ENCODE measurements around the gene DAP3. TPM values are rescaled to one million over a fixed set of nuclear protein-coding genes. Genes with fewer than 3 reads are reported as not detected.
"Not testable (repeated sequence)": the region's sequence is repeated elsewhere in the genome, so short reads cannot be mapped to it uniquely, and the experiment has no call there.

Gene DAP3
- total RNA-seq, 2 donors from 2014 or later: 139 to 151 TPM

- intact Hi-C loops (cut with DNase I): no loop called here
- 85% methylated on average over 4 of the region's 4 CpGs for WGBS
- Histone ChIP-seq H3K4me1 (replicated peaks) (no peaks in the 10 kb centered on the region), H3K9me3 (no peaks in the 10 kb centered on the region), H3K4me3 (no peak overlapping the region), H3K27ac (no peak overlapping the region), H3K27me3 (replicated peaks; ENCODE audit: insufficient read depth) (no peaks in the 10 kb centered on the region), H3K36me3 (peaks cover 7 to 33% of the 10 kb centered on the region in 2 donors)
- TF ChIP-seq POLR2AphosphoS5 (IDR thresholded peaks at IDR 0.05) (no peak), POLR2A (IDR thresholded peaks at IDR 0.05) (no peak), CTCF (IDR thresholded peaks at IDR 0.05) (no peak)
- no peak for DNase-seq (ENCODE audit: low spot score)
These were observed 17.1 kb upstream of the DAP3 start for GRCh38 chr1:155671750-155672149.

- DNase-seq (ENCODE audit: low spot score): no peak
- TF ChIP-seq POLR2A (IDR thresholded peaks at IDR 0.05) (no peak), POLR2AphosphoS5 (IDR thresholded peaks at IDR 0.05) (no peak), CTCF (IDR thresholded peaks at IDR 0.05) (no peak)
- Histone ChIP-seq H3K4me1 (replicated peaks) (no peaks in the 10 kb centered on the region), H3K9me3 (no peaks in the 10 kb centered on the region), H3K27me3 (replicated peaks; ENCODE audit: insufficient read depth) (no peaks in the 10 kb centered on the region), H3K27ac (no peak overlapping the region), H3K4me3 (no peak overlapping the region), H3K36me3 (peaks cover 7 to 26% of the 10 kb centered on the region in 2 donors)
- intact Hi-C loops (cut with DNase I): no loop called here
- 87% methylated on average over 6 of the region's 6 CpGs for WGBS
These were observed 15.9 kb upstream of the DAP3 start for GRCh38 chr1:155673003-155673402.

- Histone ChIP-seq H3K4me1 (replicated peaks) (no peaks in the 10 kb centered on the region), H3K9me3 (no peaks in the 10 kb centered on the region), H3K36me3 (peaks cover 0 to 18% of the 10 kb centered on the region in 2 donors), H3K27me3 (replicated peaks; ENCODE audit: insufficient read depth) (no peaks in the 10 kb centered on the region), H3K4me3 (no peak overlapping the region), H3K27ac (no peak overlapping the region)
- TF ChIP-seq POLR2A (IDR thresholded peaks at IDR 0.05): no peak
- no peak for TF ChIP-seq POLR2AphosphoS5 (IDR thresholded peaks at IDR 0.05)
- TF ChIP-seq CTCF (IDR thresholded peaks at IDR 0.05): no peak
- DNase-seq (ENCODE audit: low spot score): no peak
- intact Hi-C loops (cut with DNase I): no loop called here
- 69% methylated on average over 4 of the region's 4 CpGs for WGBS
These were observed 10.9 kb upstream of the DAP3 start for GRCh38 chr1:155678027-155678426.

GRCh38 chr1:155678992-155679391, 9.9 kb upstream of the DAP3 start:
- H3K4me1 ChIP-seq (replicated peaks); H3K27ac ChIP-seq; DNase-seq (ENCODE audit: low spot score); H3K9me3 ChIP-seq; H3K27me3 ChIP-seq (replicated peaks; ENCODE audit: insufficient read depth); H3K4me3 ChIP-seq; intact Hi-C loops (cut with DNase I): not testable (repeated sequence)
- WGBS: 75% methylated on average over 1 of the region's 1 CpG
- peaks cover 0 to 12% of the 10 kb centered on the region in 2 donors for H3K36me3 ChIP-seq

- no peaks in the 10 kb centered on the region for H3K4me1 ChIP-seq (replicated peaks)
- no peak for DNase-seq (ENCODE audit: low spot score)
- no peaks in the 10 kb centered on the region for H3K27me3 ChIP-seq (replicated peaks; ENCODE audit: insufficient read depth)
- peaks cover 0 to 11% of the 10 kb centered on the region in 2 donors for H3K36me3 ChIP-seq
- TF ChIP-seq POLR2A (IDR thresholded peaks at IDR 0.05) (no peak), CTCF (IDR thresholded peaks at IDR 0.05) (no peak), POLR2AphosphoS5 (IDR thresholded peaks at IDR 0.05) (no peak)
- WGBS: 93% methylated on average over 6 of the region's 6 CpGs
- H3K4me3 ChIP-seq: no peak overlapping the region
- H3K27ac ChIP-seq: no peak overlapping the region
- no peaks in the 10 kb centered on the region for H3K9me3 ChIP-seq
- intact Hi-C loops (cut with DNase I): no loop called here
These were observed 8.4 kb upstream of the DAP3 start for GRCh38 chr1:155680531-155680930.

Measured in prostate gland (tissue), 2 donors.